ENCODE measurements around the gene COX11.

Gene COX11

GRCh38 chr17:54956791-54957190 is 11.7 kb downstream of the COX11 start:
- DNase-seq: no peak

GRCh38 chr17:54951286-54951685 is 17.2 kb downstream of the COX11 start:
- DNase-seq: no peak

- DNase-seq: no peak
These were observed 18.3 kb downstream of the COX11 start for GRCh38 chr17:54950116-54950515.

GRCh38 chr17:54948380-54948779 is 20.1 kb downstream of the COX11 start:
- DNase-seq: no peak

- no peak for DNase-seq
These were observed 21.1 kb downstream of the COX11 start for GRCh38 chr17:54947396-54947795.

- no peak for DNase-seq
These were observed 22.8 kb downstream of the COX11 start for GRCh38 chr17:54945671-54946070.

GRCh38 chr17:54945231-54945630 is 23.2 kb downstream of the COX11 start:
- no peak for DNase-seq

- no peak for DNase-seq
These were observed 23.7 kb downstream of the COX11 start for GRCh38 chr17:54944796-54945195.

GRCh38 chr17:54941285-54941684 is 27.2 kb downstream of the COX11 start:
- no peak for DNase-seq

GRCh38 chr17:54937426-54937825 is 31.0 kb downstream of the COX11 start:
- no peak for DNase-seq

- no peak for DNase-seq
These were observed 31.4 kb downstream of the COX11 start for GRCh38 chr17:54937018-54937417.

- DNase-seq: no peak
These were observed 33.0 kb downstream of the COX11 start for GRCh38 chr17:54935471-54935870.

GRCh38 chr17:54933921-54934320 is 34.5 kb downstream of the COX11 start:
- DNase-seq: no peak

- no peak for DNase-seq
These were observed 35.7 kb downstream of the COX11 start for GRCh38 chr17:54932711-54933110.

GRCh38 chr17:54927525-54927924 is 40.9 kb downstream of the COX11 start:
- no peak for DNase-seq

- no peak for DNase-seq
These were observed 44.0 kb downstream of the COX11 start for GRCh38 chr17:54924405-54924804.

- no peak for DNase-seq
These were observed 47.6 kb downstream of the COX11 start for GRCh38 chr17:54920819-54921218.

GRCh38 chr17:54919425-54919824 is 49.0 kb downstream of the COX11 start:
- DNase-seq: no peak

- DNase-seq: no peak
These were observed 51.7 kb downstream of the COX11 start for GRCh38 chr17:54916721-54917120.

Measured in activated CD4-positive, alpha-beta T cell treated with anti-CD3 and anti-CD28 coated beads for 1 hour (primary cell).